ENCODE data around the gene SLC35D1. TPM values are rescaled to one million over a fixed set of nuclear protein-coding genes. Genes with fewer than 3 reads are reported as not detected.

Gene SLC35D1
- total and polyA plus RNA-seq, 7 donors, result 3.9 to 22.9 (median 9.4) TPM

DNA sequence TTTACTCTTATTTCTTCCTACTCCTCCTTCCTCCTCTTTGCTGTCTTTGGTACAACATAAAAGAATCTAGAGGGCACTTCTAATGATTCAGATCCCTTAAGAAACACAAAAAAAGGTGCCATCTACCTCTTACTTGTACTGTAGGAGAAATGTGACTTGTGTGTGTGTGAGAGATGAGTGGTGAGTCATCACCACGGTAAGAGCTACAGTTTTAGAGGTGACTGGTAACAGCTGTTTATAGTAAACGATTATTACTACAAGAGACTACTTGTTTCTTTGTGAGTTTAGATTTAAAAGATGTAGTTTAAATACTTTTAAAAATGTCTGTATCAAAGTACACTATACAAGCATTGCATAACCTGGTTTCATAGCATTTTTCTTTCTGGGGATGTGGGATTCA lies 40.4 kb downstream of the SLC35D1 start:
- TF ChIP-seq POLR2AphosphoS5 (IDR thresholded peaks at IDR 0.05) (no peak), POLR2A (IDR thresholded peaks at IDR 0.05) (no peak), EP300 (IDR thresholded peaks at IDR 0.05) (no peak), CTCF (IDR thresholded peaks at IDR 0.05) (no peak)
- Histone ChIP-seq H3K36me3 (peaks cover 0 to 12% (median 3%) of the 10 kb centered on the region in 4 donors), H3K9me3 (no peaks in the 10 kb centered on the region), H3K27ac (no peak overlapping the region), H3K4me1 (peaks cover 0 to 14% (median under 1%) of the 10 kb centered on the region in 4 donors), H3K4me3 (no peak overlapping the region), H3K27me3 (no peaks in the 10 kb centered on the region)
- intact Hi-C loops (cut with DNase I), result no loop called here
- WGBS, 2 donors, result 40 to 59% methylated on average over 2 of the region's 2 CpGs
- DNase-seq, result no peak

DNA sequence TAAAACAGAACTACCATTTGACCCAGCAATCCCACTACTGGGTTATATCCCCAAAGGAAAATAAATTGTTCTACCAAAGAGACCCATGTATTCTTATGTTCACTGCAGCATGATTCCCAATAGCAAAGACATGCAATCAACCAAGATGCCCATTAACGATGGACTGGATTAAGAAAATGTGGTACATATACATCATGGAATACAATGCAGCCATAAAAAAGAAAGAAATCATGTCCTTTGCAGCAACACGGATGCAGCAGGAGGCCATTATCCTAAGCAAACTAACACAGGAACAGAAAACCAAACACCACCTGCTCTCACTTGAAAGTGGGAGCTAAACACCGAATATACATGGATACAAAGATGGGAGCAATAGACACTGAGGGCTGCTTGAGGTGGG lies 44.2 kb downstream of the SLC35D1 start:
- Histone ChIP-seq H3K27ac (no peak overlapping the region), H3K9me3 (no peaks in the 10 kb centered on the region), H3K4me3 (no peak overlapping the region), H3K4me1 (peaks cover 0 to 15% (median 0%) of the 10 kb centered on the region in 4 donors), H3K36me3 (peaks cover 0 to 22% (median 3%) of the 10 kb centered on the region in 4 donors), H3K27me3 (no peaks in the 10 kb centered on the region)
- intact Hi-C loops (cut with DNase I), result loop anchor here (10.0 kb wide), 1 partner anchor 495 kb away; no protein-coding TSS in a partner anchor
- TF ChIP-seq EP300 (IDR thresholded peaks at IDR 0.05) (no peak), CTCF (IDR thresholded peaks at IDR 0.05) (no peak), POLR2A (IDR thresholded peaks at IDR 0.05) (no peak), POLR2AphosphoS5 (IDR thresholded peaks at IDR 0.05) (no peak)
- 95 to 96% methylated on average over 3 of the region's 3 CpGs for WGBS, 2 donors
- DNase-seq, result no peak

DNA sequence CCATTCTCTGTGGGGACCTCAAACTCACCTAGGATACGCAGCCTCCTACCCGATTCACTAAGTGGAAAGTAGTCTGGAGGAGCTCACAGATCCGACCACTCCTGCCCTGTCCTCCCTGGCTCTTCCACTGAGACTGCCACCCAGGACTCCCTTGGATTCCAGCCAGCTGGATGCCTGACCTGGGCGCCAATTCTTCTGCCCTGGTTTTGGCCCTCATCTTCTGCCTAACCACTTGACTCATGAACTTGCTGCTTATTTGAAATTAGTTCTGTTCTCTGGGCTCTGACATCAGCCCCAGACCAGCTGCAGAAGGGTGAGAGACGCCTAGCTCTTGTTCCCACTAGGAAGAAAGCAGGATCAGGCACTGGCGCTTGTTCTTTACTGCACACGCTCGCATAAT lies 48.9 kb downstream of the SLC35D1 start:
- no peak for DNase-seq
- 84 to 85% methylated on average over 8 of the region's 8 CpGs for WGBS, 2 donors
- intact Hi-C loops (cut with DNase I), result loop anchor here (10.0 kb wide), 1 partner anchor 500 kb away; no protein-coding TSS in a partner anchor
- Histone ChIP-seq H3K9me3 (no peaks in the 10 kb centered on the region), H3K4me3 (no peak overlapping the region), H3K4me1 (peaks cover 0 to 32% (median 16%) of the 10 kb centered on the region in 4 donors), H3K36me3 (peaks cover 0 to 38% (median 0%) of the 10 kb centered on the region in 4 donors), H3K27me3 (no peaks in the 10 kb centered on the region), H3K27ac (peak overlapping the region in 1 of 4 donors; percentile 6)
- TF ChIP-seq CTCF (IDR thresholded peaks at IDR 0.05) (no peak), POLR2A (IDR thresholded peaks at IDR 0.05) (no peak), EP300 (IDR thresholded peaks at IDR 0.05) (no peak), POLR2AphosphoS5 (IDR thresholded peaks at IDR 0.05) (no peak)

DNA sequence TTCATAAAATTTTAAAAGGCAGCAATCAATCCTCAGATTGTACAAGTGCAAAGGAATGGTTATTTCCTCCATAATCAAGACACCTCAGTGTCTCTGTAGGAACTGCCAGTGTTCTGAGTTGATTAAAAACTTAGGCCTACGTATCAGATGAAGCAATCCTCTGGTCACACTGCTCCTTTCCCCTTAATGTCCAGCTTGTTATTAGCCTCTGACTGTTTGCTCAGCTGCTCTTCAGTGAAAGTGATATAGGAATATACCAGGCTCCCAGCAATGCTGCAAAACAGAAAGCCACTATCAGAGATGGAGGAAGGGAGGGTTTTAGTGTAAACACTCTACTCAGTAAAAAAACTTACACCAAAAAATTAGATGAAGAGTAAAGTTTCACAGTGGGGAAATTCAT lies 49.8 kb downstream of the SLC35D1 start:
- TF ChIP-seq POLR2A (IDR thresholded peaks at IDR 0.05) (no peak), POLR2AphosphoS5 (IDR thresholded peaks at IDR 0.05) (no peak), CTCF (IDR thresholded peaks at IDR 0.05) (no peak), EP300 (IDR thresholded peaks at IDR 0.05) (no peak)
- no peak for DNase-seq
- Histone ChIP-seq H3K4me1 (peaks cover 0 to 41% (median 24%) of the 10 kb centered on the region in 4 donors), H3K36me3 (peaks cover 0 to 32% (median 0%) of the 10 kb centered on the region in 4 donors), H3K27ac (no peak overlapping the region), H3K4me3 (no peak overlapping the region), H3K27me3 (no peaks in the 10 kb centered on the region), H3K9me3 (no peaks in the 10 kb centered on the region)
- intact Hi-C loops (cut with DNase I), result loop anchor here (5.0 to 10.0 kb wide), 3 partner anchors 48 to 501 kb away; partner anchors contain the start of genes C1orf141 and SLC35D1
- 61 to 65% methylated on average over 1 of the region's 1 CpG for WGBS, 2 donors

Data from sigmoid colon (tissue), 7 donors.